Type B pancreatic cell (in vitro differentiated cells): ENCODE measurements around the gene CNOT9. TPM values are rescaled to one million over a fixed set of nuclear protein-coding genes. Genes with fewer than 3 reads are reported as not detected.

ENCODE experiments used
- DNase-seq: peaks from one replicate; pipeline ENCODE4 v3.0.0; 2021; ENCODE audit warnings: mixed read lengths; ENCODE audit not compliant: unreplicated experiment; ENCODE audit errors: extremely low spot score
- H3K27ac Mint-ChIP-seq: 2 replicates; pipeline ENCODE4 v1.8.0; 2021; ENCODE audit warnings: mild to moderate bottlenecking, mixed read lengths
- H3K27me3 Mint-ChIP-seq: 2 replicates; pipeline ENCODE4 v1.8.0; 2021; ENCODE audit warnings: mixed read lengths
- H3K36me3 Mint-ChIP-seq: 2 replicates; pipeline ENCODE4 v1.8.0; 2021; ENCODE audit warnings: mixed read lengths
- H3K4me1 Mint-ChIP-seq: one replicate; pipeline ENCODE4 v1.8.0; 2021; ENCODE audit warnings: mixed read lengths; ENCODE audit not compliant: unreplicated experiment
- H3K4me3 Mint-ChIP-seq: 2 replicates; pipeline ENCODE4 v1.8.0; 2021; ENCODE audit warnings: mild to moderate bottlenecking, mixed read lengths
- H3K9me3 Mint-ChIP-seq: 2 replicates; pipeline ENCODE4 v1.8.0; 2021; ENCODE audit warnings: mixed read lengths
- CTCF ChIP-seq: fragments of 200-600 bp; sonication (generic); conservative IDR thresholded peaks from 2 replicates; pipeline ENCODE4 v1.5.0; 2021; ENCODE audit warnings: antibody characterized with exemption, mild to moderate bottlenecking
- total RNA-seq: library from RNA; stranded (reverse); gene quantifications from 2 replicates; pipeline ENCODE4 v1.2.1, GENCODE V29; 2021; ENCODE audit warnings: low replicate concordance

The CNOT9 gene
- total RNA-seq, 1 donor from 2014 or later, result 59.4 TPM

GRCh38 chr2:218569038-218569431 lies 396 bp downstream of the CNOT9 start:
- H3K27me3 Mint-ChIP-seq, result no peaks in the 10 kb centered on the region
- peak overlapping the region; percentile 94 for H3K27ac Mint-ChIP-seq
- no peak for TF ChIP-seq CTCF
- peaks cover 8% of the 10 kb centered on the region for H3K36me3 Mint-ChIP-seq
- peaks cover 34% of the 10 kb centered on the region for H3K4me1 Mint-ChIP-seq
- peak; percentile 71 for DNase-seq
- H3K9me3 Mint-ChIP-seq, result no peaks in the 10 kb centered on the region
- H3K4me3 Mint-ChIP-seq, result peak overlapping the region; percentile 91

- H3K4me3 Mint-ChIP-seq, result peak overlapping the region; percentile 91
- H3K9me3 Mint-ChIP-seq, result no peaks in the 10 kb centered on the region
- DNase-seq, result no peak
- peaks cover 8% of the 10 kb centered on the region for H3K36me3 Mint-ChIP-seq
- no peak for TF ChIP-seq CTCF
- peak overlapping the region; percentile 94 for H3K27ac Mint-ChIP-seq
- no peaks in the 10 kb centered on the region for H3K27me3 Mint-ChIP-seq
- peaks cover 34% of the 10 kb centered on the region for H3K4me1 Mint-ChIP-seq
Measured at GRCh38 chr2:218569661-218570500, 1.2 kb downstream of the CNOT9 start.

- peaks cover 34% of the 10 kb centered on the region for H3K4me1 Mint-ChIP-seq
- no peaks in the 10 kb centered on the region for H3K27me3 Mint-ChIP-seq
- no peak for TF ChIP-seq CTCF
- H3K4me3 Mint-ChIP-seq, result peak overlapping the region; percentile 91
- H3K27ac Mint-ChIP-seq, result peak overlapping the region; percentile 94
- no peaks in the 10 kb centered on the region for H3K9me3 Mint-ChIP-seq
- peaks cover 8% of the 10 kb centered on the region for H3K36me3 Mint-ChIP-seq
- DNase-seq, result no peak
Measured at GRCh38 chr2:218570850-218571249, 2.2 kb downstream of the CNOT9 start.

GRCh38 chr2:218576854-218577253 lies 8.2 kb downstream of the CNOT9 start:
- H3K27ac Mint-ChIP-seq, result no peak overlapping the region
- peaks cover 5% of the 10 kb centered on the region for H3K4me1 Mint-ChIP-seq
- H3K9me3 Mint-ChIP-seq, result no peaks in the 10 kb centered on the region
- no peak for TF ChIP-seq CTCF
- DNase-seq, result no peak
- H3K27me3 Mint-ChIP-seq, result no peaks in the 10 kb centered on the region
- no peak overlapping the region for H3K4me3 Mint-ChIP-seq
- H3K36me3 Mint-ChIP-seq, result peaks cover 5% of the 10 kb centered on the region

GRCh38 chr2:218577482-218578220 lies 9.0 kb downstream of the CNOT9 start:
- TF ChIP-seq CTCF, result no peak
- Mint-ChIP-seq H3K9me3 (no peaks in the 10 kb centered on the region), H3K4me3 (no peak overlapping the region), H3K36me3 (peaks cover 2% of the 10 kb centered on the region), H3K27me3 (no peaks in the 10 kb centered on the region), H3K4me1 (peaks cover 5% of the 10 kb centered on the region), H3K27ac (peak overlapping the region; percentile 16)
- DNase-seq, result no peak
